Suprapubic skin (tissue), 4 donors: ENCODE measurements around the gene DNAH11. TPM values are rescaled to one million over a fixed set of nuclear protein-coding genes. Genes with fewer than 3 reads are reported as not detected.

ENCODE experiments used
- DNase-seq, 2 donors: peaks; one replicate each; pipeline ENCODE4 v3.0.0-alpha.2; 2019; ENCODE audit warnings: low spot score in 2 of 2
- H3K27ac ChIP-seq: fragments of 200-600 bp; sonication (generic); one replicate; pipeline ENCODE4 v1.5.1; 2019
- H3K27me3 ChIP-seq: fragments of 200-600 bp; sonication (generic); one replicate; pipeline ENCODE4 v1.5.1; 2019
- H3K36me3 ChIP-seq: fragments of 200-600 bp; sonication (generic); one replicate; pipeline ENCODE4 v1.5.1; 2019
- H3K4me1 ChIP-seq: fragments of 200-600 bp; sonication (generic); one replicate; pipeline ENCODE4 v1.5.1; 2019
- H3K4me3 ChIP-seq: fragments of 200-600 bp; sonication (generic); one replicate; pipeline ENCODE4 v1.5.1; 2019; ENCODE audit warnings: mild to moderate bottlenecking
- H3K9me3 ChIP-seq: fragments of 200-600 bp; sonication (generic); one replicate; pipeline ENCODE4 v1.5.1; 2019
- EP300 ChIP-seq: sonication (generic); formaldehyde crosslinking; IDR thresholded peaks from one replicate; pipeline ENCODE4 v1.6.1; 2017; ENCODE audit warnings: antibody characterized with exemption
- POLR2A ChIP-seq, 2 donors: fragments of 450-650 bp; IDR thresholded peaks; one replicate each; pipeline ENCODE4 v1.6.1; 2017; ENCODE audit warnings: antibody characterized with exemption in 2 of 2, mild to moderate bottlenecking in 2 of 2, moderate library complexity in 2 of 2
- POLR2AphosphoS5 ChIP-seq, 3 donors: sonication (generic); formaldehyde crosslinking; IDR thresholded peaks; one replicate each; pipeline ENCODE4 v1.6.1; 2017; ENCODE audit warnings: antibody characterized with exemption in 3 of 3
- whole genome bisulfite sequencing: methylation state at CpG from one replicate; pipeline ENCODE4 v1.1.5; 2018; 5-methylcytosine and 5-hydroxymethylcytosine counted together
- total RNA-seq, 4 donors: library from RNA; depleted of rRNA; stranded (reverse); fragments of >200 nt; gene quantifications; one replicate each; pipeline ENCODE4 v1.1.0, GENCODE V29; 2016
- TF ChIP-seq, protein P1 (sequence below), 2 donors: fragments of 200-600 bp in 1 of 2; fragments of 450-650 bp in 1 of 2; sonication (generic) in 1 of 2; IDR thresholded peaks; one replicate each; pipeline ENCODE4 v1.5.1; 2016 to 2019; ENCODE audit warnings: antibody characterized with exemption in 2 of 2, mild to moderate bottlenecking in 1 of 2, moderate library complexity in 1 of 2

DNAH11 gene
- total RNA-seq, 4 donors from 2014 or later = 0.57 to 48.3 (median 1.8) TPM

GRCh38 chr7:21653623-21654022 lies 110.8 kb downstream of the DNAH11 start:
- Histone ChIP-seq H3K4me3 (no peak overlapping the region), H3K27ac (no peak overlapping the region), H3K4me1 (no peaks in the 10 kb centered on the region), H3K9me3 (no peaks in the 10 kb centered on the region), H3K27me3 (no peaks in the 10 kb centered on the region), H3K36me3 (no peaks in the 10 kb centered on the region)
- 91% methylated on average over 4 of the region's 4 CpGs for WGBS
- TF ChIP-seq POLR2AphosphoS5 (IDR thresholded peaks at IDR 0.05) (no peak), EP300 (no peak), POLR2A (IDR thresholded peaks at IDR 0.05) (no peak)
- TF ChIP-seq, protein P1, sequence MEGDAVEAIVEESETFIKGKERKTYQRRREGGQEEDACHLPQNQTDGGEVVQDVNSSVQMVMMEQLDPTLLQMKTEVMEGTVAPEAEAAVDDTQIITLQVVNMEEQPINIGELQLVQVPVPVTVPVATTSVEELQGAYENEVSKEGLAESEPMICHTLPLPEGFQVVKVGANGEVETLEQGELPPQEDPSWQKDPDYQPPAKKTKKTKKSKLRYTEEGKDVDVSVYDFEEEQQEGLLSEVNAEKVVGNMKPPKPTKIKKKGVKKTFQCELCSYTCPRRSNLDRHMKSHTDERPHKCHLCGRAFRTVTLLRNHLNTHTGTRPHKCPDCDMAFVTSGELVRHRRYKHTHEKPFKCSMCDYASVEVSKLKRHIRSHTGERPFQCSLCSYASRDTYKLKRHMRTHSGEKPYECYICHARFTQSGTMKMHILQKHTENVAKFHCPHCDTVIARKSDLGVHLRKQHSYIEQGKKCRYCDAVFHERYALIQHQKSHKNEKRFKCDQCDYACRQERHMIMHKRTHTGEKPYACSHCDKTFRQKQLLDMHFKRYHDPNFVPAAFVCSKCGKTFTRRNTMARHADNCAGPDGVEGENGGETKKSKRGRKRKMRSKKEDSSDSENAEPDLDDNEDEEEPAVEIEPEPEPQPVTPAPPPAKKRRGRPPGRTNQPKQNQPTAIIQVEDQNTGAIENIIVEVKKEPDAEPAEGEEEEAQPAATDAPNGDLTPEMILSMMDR (IDR thresholded peaks at IDR 0.05) = no peak
- DNase-seq = no peak

DNA sequence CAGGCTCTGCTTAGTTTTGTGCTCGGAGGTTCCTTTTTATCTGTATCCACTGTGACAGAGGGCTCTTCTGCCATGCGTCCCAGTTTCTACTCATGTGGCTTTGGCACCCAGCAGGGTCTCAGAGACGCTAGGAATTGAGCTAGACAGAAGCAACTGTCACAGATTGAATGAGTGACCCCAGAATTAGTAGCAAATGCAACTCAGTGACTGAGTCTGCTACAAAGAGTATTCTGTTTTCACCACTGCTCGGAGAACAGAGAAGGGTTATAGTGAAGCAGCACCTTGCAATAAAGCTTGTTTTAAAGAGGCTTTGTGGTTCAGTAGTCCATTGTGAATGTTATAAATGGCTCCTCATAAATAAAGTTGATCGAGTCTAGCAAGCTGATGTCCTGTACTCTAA lies 113.2 kb downstream of the DNAH11 start:
- WGBS = 91% methylated on average over 5 of the region's 5 CpGs

DNA sequence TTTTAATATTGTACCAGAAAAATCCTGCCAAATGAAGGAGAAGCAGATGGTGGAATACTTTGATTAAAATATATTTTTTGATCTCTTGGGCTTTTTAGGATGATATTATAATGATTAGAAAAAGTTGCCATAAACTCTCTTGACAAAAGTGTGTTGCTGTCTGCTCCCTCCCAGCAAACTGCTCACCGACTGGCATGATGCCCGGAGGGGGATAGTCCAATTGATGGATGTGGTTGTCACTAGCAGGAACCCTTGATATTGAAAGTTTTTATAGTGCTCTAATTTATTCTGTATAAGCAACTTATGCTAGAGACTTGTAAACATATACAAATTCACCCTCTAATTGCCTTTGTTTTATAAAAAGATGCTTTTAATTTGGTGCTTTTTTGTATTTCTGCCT lies 114.0 kb downstream of the DNAH11 start:
- no peaks in the 10 kb centered on the region for H3K36me3 ChIP-seq
- DNase-seq = no peak
- 62% methylated on average over 2 of the region's 2 CpGs for WGBS
- no peaks in the 10 kb centered on the region for H3K9me3 ChIP-seq
- H3K4me3 ChIP-seq = no peak overlapping the region
- H3K27me3 ChIP-seq = no peaks in the 10 kb centered on the region
- TF ChIP-seq, protein P1 (IDR thresholded peaks at IDR 0.05) = no peak
- TF ChIP-seq EP300 (no peak), POLR2A (IDR thresholded peaks at IDR 0.05) (no peak), POLR2AphosphoS5 (IDR thresholded peaks at IDR 0.05) (no peak)
- no peak overlapping the region for H3K27ac ChIP-seq
- H3K4me1 ChIP-seq = no peaks in the 10 kb centered on the region

More for the DNA sequence above, 113.2 kb downstream of the DNAH11 start:
- Histone ChIP-seq H3K36me3 (no peaks in the 10 kb centered on the region), H3K4me1 (no peaks in the 10 kb centered on the region), H3K27me3 (no peaks in the 10 kb centered on the region), H3K27ac (no peak overlapping the region), H3K4me3 (no peak overlapping the region), H3K9me3 (no peaks in the 10 kb centered on the region)
- TF ChIP-seq, protein P1 (IDR thresholded peaks at IDR 0.05) = no peak
- DNase-seq = no peak

DNA sequence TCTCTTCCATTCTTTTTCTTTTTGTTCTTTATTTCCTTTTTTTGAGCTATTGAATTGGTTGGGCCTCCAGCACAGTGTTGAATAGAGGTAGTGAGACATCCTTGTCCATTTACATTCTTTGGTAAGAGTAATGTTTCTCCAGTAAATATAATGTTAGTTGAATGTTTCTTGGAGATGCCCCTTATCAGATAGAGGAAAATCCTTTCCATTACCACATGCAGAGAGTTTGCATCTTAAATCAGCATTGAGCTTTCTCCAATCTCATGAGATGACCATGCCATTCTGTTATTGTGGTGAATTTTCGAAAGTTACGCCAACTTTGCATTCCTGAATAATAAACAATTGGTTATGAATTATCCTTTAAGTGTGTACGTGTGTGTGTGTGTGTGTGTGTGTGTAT lies 127.7 kb downstream of the DNAH11 start:
- WGBS = 79% methylated on average over 3 of the region's 3 CpGs
- Histone ChIP-seq H3K9me3 (no peaks in the 10 kb centered on the region), H3K4me3 (no peak overlapping the region), H3K36me3 (no peaks in the 10 kb centered on the region), H3K4me1 (no peaks in the 10 kb centered on the region), H3K27ac (no peak overlapping the region), H3K27me3 (no peaks in the 10 kb centered on the region)
- TF ChIP-seq POLR2AphosphoS5 (IDR thresholded peaks at IDR 0.05) = no peak
- TF ChIP-seq POLR2A (IDR thresholded peaks at IDR 0.05) = no peak
- TF ChIP-seq, protein P1 (IDR thresholded peaks at IDR 0.05) = no peak
- no peak for TF ChIP-seq EP300
- no peak for DNase-seq

DNA sequence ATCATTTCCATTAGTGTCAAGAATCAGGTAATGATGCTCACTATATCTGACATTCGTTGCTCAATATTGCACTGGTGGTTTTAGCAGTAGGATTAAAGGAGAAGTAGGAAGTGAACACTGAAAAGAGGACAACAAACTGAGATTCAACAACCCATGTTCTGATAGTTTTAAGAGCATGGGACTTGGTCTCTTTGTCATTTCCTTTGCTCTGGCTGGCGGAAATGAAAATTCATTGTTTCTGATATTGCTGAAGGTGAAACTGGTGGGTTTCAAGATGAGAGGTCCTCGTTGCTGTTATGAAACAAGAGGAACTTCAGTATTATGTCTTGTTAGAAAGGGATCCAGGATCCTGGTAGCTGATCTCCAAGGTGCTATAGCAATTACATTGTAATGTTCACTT lies 129.0 kb downstream of the DNAH11 start:
- Histone ChIP-seq H3K27ac (no peak overlapping the region), H3K4me1 (no peaks in the 10 kb centered on the region), H3K27me3 (no peaks in the 10 kb centered on the region), H3K9me3 (no peaks in the 10 kb centered on the region), H3K36me3 (no peaks in the 10 kb centered on the region), H3K4me3 (no peak overlapping the region)
- TF ChIP-seq, protein P1 (IDR thresholded peaks at IDR 0.05) = no peak
- no peak for TF ChIP-seq EP300
- no peak for TF ChIP-seq POLR2AphosphoS5 (IDR thresholded peaks at IDR 0.05)
- no peak for TF ChIP-seq POLR2A (IDR thresholded peaks at IDR 0.05)
- no peak for DNase-seq
- WGBS = 80% methylated on average over 3 of the region's 3 CpGs
